ENCODE data around the gene MAST2.

MAST2 gene

DNA sequence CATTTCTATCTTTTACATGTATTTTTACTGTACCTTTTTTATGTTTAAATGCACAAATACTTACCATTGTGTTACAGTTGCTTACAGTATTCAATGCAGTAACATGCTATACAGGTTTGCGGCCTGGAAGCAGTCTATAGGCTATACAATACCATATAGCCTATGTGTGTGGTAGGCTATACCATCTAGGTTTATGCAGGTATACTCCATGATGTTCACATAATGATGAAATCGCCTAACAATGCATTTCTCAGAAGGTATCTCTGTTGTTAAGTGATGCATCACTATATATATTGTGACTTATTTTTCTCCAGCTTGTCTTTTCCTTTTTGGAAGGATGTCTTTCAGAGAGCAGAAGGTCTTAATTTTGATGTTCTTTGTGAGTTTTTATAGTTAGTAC, 103.5 kb downstream of the MAST2 start:
- TF ChIP-seq, protein P1, sequence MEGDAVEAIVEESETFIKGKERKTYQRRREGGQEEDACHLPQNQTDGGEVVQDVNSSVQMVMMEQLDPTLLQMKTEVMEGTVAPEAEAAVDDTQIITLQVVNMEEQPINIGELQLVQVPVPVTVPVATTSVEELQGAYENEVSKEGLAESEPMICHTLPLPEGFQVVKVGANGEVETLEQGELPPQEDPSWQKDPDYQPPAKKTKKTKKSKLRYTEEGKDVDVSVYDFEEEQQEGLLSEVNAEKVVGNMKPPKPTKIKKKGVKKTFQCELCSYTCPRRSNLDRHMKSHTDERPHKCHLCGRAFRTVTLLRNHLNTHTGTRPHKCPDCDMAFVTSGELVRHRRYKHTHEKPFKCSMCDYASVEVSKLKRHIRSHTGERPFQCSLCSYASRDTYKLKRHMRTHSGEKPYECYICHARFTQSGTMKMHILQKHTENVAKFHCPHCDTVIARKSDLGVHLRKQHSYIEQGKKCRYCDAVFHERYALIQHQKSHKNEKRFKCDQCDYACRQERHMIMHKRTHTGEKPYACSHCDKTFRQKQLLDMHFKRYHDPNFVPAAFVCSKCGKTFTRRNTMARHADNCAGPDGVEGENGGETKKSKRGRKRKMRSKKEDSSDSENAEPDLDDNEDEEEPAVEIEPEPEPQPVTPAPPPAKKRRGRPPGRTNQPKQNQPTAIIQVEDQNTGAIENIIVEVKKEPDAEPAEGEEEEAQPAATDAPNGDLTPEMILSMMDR (IDR thresholded peaks at IDR 0.05; ENCODE audit: low read depth, low read length) = no peak
- H3K4me3 ChIP-seq (ENCODE audit: low read depth, low read length) = no peak overlapping the region

DNA sequence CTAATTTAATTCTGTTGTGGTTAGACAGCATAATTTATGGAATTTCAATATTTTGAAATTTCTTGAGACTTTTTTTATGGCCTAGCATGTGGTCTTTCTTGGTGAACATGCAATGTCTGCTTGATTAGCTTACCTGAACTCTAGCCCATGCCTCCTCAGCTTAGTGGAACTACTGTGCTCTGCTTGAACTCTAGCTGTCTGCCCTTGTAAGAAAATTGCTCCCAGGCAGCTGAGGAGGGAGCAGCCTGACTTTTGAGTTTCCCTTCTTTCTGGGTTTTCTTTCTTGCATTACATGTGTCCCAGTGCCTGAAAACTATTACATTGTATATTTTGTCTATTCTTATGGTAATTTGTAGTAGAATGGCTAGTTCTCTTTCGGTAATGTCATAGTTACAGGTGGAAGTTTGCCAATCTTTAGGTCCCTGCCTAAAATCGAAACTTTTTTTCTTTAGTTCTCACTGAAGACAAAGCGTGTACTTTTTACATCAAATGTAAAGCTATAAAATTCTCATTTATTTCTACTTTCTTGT, 105.3 kb downstream of the MAST2 start:
- H3K4me3 ChIP-seq (ENCODE audit: low read depth, low read length) = no peak overlapping the region
- TF ChIP-seq, protein P1 (IDR thresholded peaks at IDR 0.05; ENCODE audit: low read depth, low read length) = no peak

DNA sequence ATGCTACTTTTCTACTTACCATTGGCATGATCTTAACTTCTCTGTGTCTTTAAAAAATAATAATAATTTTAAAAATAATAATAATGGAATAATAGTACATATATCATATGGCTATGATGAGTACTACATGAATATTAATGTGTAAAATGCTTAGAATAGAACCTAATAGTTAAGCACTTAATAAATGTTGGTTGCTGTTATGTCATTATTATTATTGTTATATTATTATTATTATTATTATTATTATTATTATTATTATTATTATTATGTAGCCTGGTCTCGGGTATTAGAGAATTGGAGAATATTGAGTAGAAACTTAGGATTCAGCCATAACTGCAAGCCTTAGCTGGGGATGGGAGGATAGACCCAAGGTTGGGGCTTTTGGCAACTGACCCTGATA, 108.2 kb downstream of the MAST2 start:
- no peak overlapping the region for H3K4me3 ChIP-seq (ENCODE audit: low read depth, low read length)
- TF ChIP-seq, protein P1 (IDR thresholded peaks at IDR 0.05; ENCODE audit: low read depth, low read length) = no peak

DNA sequence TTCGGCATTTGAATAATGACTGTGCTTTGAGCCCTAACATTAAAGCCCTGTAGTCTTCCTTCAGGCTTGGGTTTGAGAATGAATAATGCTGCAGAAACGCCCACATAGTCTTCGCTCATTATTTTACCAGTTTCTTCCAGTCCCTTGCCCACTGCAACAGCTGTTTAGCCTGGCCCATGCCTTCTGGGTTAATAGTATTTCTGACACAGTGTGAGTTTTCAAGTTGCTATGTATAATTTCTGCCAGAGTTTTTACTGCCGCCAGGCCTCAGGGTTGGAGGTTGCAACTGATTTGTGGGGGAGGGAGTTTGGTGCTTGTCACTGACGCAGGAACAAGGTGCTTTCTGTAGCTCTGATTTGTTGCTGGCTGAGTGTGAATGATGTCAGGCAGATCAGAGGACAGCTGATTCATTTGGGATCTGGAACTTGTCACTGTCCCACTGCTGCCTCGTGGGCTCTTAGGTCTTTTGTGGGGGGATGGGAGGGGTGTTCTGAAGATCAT, 109.8 kb downstream of the MAST2 start:
- TF ChIP-seq, protein P1 (IDR thresholded peaks at IDR 0.05; ENCODE audit: low read depth, low read length) = no peak
- peak overlapping the region; percentile 14; the same call in 1 of the 2 replicates for H3K4me3 ChIP-seq (ENCODE audit: low read depth, low read length)

DNA sequence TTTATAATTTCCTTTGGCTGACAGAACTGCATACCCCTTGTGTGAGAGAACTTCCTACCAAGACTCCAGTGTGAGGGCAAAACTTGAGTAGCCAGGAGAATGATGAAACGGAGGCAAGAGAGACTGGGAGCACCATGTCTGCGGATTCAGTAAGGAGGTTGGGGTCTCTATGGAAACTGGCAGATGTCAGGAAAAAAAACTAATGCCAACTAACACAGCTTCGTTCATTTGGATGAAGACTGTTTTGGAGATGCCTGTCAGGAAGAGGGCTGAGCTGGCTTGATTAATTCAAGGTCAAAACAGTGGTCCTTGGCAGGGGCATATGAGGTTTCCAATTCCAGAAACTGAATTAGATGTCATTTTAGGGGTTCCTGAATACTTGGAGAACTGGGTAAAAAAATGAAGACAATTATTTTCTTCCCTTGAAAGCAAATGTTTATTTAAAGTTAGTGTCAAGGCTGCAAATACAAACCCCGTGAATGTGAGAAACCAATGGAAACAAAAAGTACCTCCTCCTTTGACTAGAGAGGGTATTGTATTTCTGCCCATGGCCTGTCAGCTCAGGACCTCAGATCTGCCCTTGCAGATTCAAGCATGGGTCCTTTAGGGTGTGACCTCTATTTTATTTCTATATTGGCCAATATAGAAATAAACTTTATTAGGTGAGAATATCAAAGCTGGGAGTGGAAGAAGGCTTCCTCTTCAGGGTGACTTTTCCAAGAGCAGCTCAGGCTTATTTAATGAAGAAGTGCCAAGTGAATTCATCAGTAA, 110.5 kb downstream of the MAST2 start:
- TF ChIP-seq, protein P1 (IDR thresholded peaks at IDR 0.05; ENCODE audit: low read depth, low read length) = no peak
- no peak overlapping the region for H3K4me3 ChIP-seq (ENCODE audit: low read depth, low read length)

DNA sequence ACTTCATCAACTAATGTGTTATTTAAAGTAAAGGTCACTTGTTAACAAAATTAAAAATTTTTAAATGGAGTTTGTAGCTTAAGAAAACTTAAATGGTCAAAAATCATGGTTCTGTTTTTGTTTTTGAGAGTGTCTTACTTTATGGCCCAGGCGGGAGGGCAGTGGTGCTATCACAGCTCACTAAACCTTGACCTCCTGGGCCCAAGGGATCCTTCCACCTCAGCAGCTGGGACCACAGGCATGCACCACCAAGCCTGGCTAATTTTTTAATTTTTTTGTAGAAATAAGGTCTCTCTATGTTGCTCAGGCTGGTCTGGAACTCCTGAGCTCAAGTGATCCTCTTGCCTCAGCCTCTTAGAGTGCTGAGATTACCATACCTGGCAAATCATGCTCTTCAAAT, 111.4 kb downstream of the MAST2 start:
- H3K4me3 ChIP-seq (ENCODE audit: low read depth, low read length) = no peak overlapping the region
- TF ChIP-seq, protein P1 (IDR thresholded peaks at IDR 0.05; ENCODE audit: low read depth, low read length) = no peak

DNA sequence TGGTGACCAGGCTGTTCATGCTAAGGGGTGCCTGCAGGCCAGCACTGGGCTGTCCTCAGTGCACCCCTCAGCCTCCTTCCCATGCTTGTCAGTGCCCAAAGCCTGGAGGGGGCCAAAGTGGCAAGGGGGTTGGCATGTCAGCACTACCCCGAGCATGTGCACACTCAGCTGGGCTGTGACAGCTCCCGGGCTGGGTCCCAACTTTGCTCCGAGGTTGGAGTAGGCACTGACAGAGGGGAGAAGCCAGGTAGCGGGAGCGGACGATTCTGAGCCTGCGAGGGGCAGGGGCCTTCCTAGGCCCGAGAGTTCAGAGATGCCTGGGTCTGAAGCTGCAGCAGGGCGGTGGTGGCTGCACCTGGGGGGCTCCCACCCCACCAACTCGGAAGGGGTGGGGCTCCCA, 119.0 kb downstream of the MAST2 start:
- H3K4me3 ChIP-seq (ENCODE audit: low read depth, low read length) = no peak overlapping the region
- TF ChIP-seq, protein P1 (IDR thresholded peaks at IDR 0.05; ENCODE audit: low read depth, low read length) = no peak
